KMS-11 (cell line): Measurements from ENCODE around the gene MX1.

Experiments
- H2AFZ ChIP-seq: fragments of 200-600 bp; sonication (generic); 2 replicates; pipeline ENCODE4 v1.6.1; 2016; ENCODE audit warnings: antibody characterized with exemption, mixed run types, low read depth
- H3K27ac ChIP-seq: fragments of 200-600 bp; sonication (generic); 2 replicates; pipeline ENCODE4 v1.6.1; 2016; ENCODE audit warnings: mild to moderate bottlenecking, mixed run types
- H3K27me3 ChIP-seq: fragments of 200-600 bp; sonication (generic); 2 replicates; pipeline ENCODE4 v1.6.1; 2017; ENCODE audit warnings: mild to moderate bottlenecking, low read depth, mixed run types, moderate library complexity; ENCODE audit not compliant: insufficient read depth
- H3K36me3 ChIP-seq: fragments of 200-600 bp; sonication (generic); 2 replicates; pipeline ENCODE4 v1.6.1; 2017; ENCODE audit warnings: mild to moderate bottlenecking, mixed run types; ENCODE audit not compliant: insufficient read depth
- H3K4me1 ChIP-seq: fragments of 200-600 bp; sonication (generic); 2 replicates; pipeline ENCODE4 v1.6.1; 2016; ENCODE audit warnings: mild to moderate bottlenecking, low read depth, mixed run types; ENCODE audit not compliant: poor library complexity, severe bottlenecking
- H3K4me2 ChIP-seq: fragments of 200-600 bp; sonication (generic); 2 replicates; pipeline ENCODE4 v1.7.0; 2016; ENCODE audit warnings: mild to moderate bottlenecking, mixed run types
- H3K4me3 ChIP-seq: fragments of 200-600 bp; sonication (generic); IDR thresholded peaks from 2 replicates; pipeline ENCODE4 v1.6.1; 2017; ENCODE audit warnings: low read depth, low read length, mixed read lengths; ENCODE audit not compliant: insufficient read depth
- H3K79me2 ChIP-seq: fragments of 200-600 bp; sonication (generic); 2 replicates; pipeline ENCODE4 v1.6.1; 2016; ENCODE audit warnings: low read depth, mixed run types; ENCODE audit not compliant: insufficient read depth
- H3K9ac ChIP-seq: fragments of 200-600 bp; sonication (generic); 2 replicates; pipeline ENCODE4 v1.6.1; 2016; ENCODE audit warnings: mild to moderate bottlenecking, mixed run types
- H4K20me1 ChIP-seq: fragments of 200-600 bp; sonication (generic); 2 replicates; pipeline ENCODE4 v1.6.1; 2016; ENCODE audit warnings: mild to moderate bottlenecking, mixed run types; ENCODE audit not compliant: insufficient read depth
- TF ChIP-seq, protein P1 (sequence below): fragments of 200-600 bp; sonication (generic); conservative IDR thresholded peaks from 2 replicates; pipeline ENCODE4 v1.6.1; 2017; ENCODE audit warnings: low read depth, mild to moderate bottlenecking, antibody characterized with exemption, low read length, moderate library complexity, mixed read lengths

MX1 gene

DNA sequence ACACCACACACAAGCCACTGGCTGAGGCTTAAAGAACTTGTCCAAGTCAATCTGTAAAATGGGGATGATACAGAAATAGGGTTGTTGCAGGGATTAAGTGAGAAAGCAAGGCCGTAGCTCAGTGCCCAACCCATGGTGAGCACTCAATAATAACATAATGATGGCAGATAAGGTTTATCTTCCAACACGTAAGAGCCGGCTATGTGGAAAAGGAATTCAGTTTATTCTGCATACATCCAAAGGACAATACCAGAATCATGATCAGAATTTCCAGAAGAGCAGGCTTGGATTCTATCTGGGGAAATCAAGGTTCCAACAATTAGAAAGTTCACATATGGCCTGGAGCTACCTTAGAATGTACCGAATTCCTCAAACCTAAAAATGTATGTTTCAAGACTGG lies 77.3 kb downstream of the MX1 start:
- TF ChIP-seq, protein P1, sequence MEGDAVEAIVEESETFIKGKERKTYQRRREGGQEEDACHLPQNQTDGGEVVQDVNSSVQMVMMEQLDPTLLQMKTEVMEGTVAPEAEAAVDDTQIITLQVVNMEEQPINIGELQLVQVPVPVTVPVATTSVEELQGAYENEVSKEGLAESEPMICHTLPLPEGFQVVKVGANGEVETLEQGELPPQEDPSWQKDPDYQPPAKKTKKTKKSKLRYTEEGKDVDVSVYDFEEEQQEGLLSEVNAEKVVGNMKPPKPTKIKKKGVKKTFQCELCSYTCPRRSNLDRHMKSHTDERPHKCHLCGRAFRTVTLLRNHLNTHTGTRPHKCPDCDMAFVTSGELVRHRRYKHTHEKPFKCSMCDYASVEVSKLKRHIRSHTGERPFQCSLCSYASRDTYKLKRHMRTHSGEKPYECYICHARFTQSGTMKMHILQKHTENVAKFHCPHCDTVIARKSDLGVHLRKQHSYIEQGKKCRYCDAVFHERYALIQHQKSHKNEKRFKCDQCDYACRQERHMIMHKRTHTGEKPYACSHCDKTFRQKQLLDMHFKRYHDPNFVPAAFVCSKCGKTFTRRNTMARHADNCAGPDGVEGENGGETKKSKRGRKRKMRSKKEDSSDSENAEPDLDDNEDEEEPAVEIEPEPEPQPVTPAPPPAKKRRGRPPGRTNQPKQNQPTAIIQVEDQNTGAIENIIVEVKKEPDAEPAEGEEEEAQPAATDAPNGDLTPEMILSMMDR: no peak
- H3K79me2 ChIP-seq: no peaks in the 10 kb centered on the region
- no peaks in the 10 kb centered on the region for H3K36me3 ChIP-seq
- H3K27me3 ChIP-seq: no peaks in the 10 kb centered on the region
- H4K20me1 ChIP-seq: no peaks in the 10 kb centered on the region
- no peak overlapping the region for H3K27ac ChIP-seq
- no peak overlapping the region for H3K4me2 ChIP-seq
- H2AFZ ChIP-seq: no peak overlapping the region
- no peak overlapping the region for H3K9ac ChIP-seq
- H3K4me3 ChIP-seq: no peak overlapping the region
- H3K4me1 ChIP-seq: no peaks in the 10 kb centered on the region

DNA sequence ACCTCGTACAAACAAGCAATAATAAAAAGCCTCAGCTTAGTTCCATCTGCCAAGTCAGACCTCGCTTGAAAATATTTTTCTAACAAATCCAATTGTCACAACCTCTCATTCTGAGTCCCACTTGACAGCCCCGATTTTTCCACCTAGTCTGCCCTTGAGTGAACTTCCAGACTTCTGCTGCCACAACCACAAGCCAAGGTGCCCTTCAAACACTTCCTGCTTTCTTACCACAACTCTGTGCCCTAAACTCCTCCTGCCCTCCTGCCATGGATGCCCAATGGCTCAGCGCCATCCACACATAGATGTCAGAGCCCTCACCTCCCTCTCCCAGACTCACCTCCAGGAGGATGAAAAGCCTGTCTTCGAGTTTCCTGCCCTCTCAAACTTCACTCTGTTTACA lies 78.0 kb downstream of the MX1 start:
- Histone ChIP-seq H3K27ac (no peak overlapping the region), H2AFZ (no peak overlapping the region), H3K4me2 (no peak overlapping the region), H4K20me1 (no peaks in the 10 kb centered on the region), H3K4me3 (no peak overlapping the region), H3K27me3 (no peaks in the 10 kb centered on the region), H3K4me1 (no peaks in the 10 kb centered on the region), H3K36me3 (no peaks in the 10 kb centered on the region), H3K79me2 (no peaks in the 10 kb centered on the region), H3K9ac (no peak overlapping the region)
- TF ChIP-seq, protein P1: no peak

DNA sequence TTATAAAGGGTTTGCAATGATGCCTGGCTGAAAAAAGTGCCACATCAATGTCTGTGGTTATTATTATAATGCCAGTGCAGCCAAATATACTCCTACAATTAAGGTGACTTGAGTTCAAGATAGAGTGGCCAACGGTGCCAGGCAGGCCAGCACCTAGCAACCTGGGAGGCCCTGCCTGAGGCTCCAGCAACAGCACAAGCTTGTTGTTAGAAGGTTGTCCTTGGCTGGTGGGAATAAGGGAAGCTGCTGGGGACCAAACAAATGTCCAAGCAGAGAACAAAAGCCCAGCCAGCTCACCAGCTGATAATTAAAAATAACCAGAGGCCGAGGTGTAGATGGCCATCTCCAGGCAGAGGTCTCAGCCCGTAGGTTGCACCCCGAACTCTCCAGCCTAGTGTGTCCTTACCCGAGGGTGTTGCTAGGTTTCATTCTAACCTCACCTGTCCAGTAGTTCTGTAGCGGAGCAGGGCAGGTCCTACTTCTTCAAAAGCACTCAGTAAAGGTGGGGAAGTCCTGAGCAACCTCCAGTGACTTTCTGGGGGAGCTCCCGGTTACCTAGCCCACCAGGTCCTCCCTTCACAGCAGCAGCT lies 80.1 kb downstream of the MX1 start:
- TF ChIP-seq, protein P1: no peak
- Histone ChIP-seq H3K4me1 (no peaks in the 10 kb centered on the region), H3K79me2 (no peaks in the 10 kb centered on the region), H2AFZ (no peak overlapping the region), H3K27me3 (no peaks in the 10 kb centered on the region), H3K4me3 (no peak overlapping the region), H3K27ac (no peak overlapping the region), H3K4me2 (no peak overlapping the region), H4K20me1 (no peaks in the 10 kb centered on the region), H3K9ac (no peak overlapping the region), H3K36me3 (no peaks in the 10 kb centered on the region)

DNA sequence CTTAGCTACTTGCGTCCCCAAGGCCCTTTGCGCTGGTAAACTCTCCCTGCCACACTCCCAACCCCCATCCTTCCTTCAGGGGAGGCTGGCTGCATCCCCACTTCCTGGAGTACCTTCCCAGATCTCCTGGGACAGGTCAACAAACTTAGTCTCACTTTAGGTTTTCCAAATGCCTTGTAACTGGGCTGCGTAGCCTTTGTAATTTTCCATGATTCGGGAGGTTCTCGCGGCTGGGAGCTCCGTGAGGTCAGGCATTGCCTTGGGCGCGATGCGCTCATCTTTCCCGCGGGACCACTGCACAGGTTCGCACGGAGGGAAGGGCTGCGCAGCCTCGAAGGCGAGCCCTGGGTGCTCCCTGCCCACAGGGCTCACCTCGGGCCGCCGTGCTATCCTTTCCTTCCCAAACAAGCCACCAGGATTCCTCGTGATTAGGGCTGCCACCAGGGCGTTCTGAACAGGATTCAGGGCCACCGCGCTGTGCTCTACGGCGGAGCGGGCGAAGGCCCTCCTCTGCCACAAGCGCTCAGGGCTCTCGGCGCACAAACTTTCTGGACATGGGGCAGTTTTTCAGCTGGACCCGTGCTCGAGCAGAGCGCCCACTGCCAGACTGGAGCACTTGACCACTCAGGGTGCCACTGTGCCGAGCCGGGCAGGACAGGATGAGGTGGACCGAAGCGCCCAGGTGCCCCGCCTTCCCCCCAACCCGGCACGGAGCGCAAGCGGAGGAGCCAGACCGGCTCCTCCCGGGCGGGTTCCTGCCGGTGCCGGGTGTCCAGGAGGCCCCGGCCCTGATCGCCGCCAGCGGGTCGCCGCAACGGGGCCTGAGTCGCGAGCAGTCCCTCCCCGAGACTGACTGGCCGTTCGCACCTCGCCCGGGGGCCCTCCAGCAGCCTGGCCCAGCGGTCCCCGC lies 80.8 kb downstream of the MX1 start:
- H3K79me2 ChIP-seq: no peaks in the 10 kb centered on the region
- H3K27ac ChIP-seq: no peak overlapping the region
- no peaks in the 10 kb centered on the region for H4K20me1 ChIP-seq
- no peaks in the 10 kb centered on the region for H3K36me3 ChIP-seq
- no peaks in the 10 kb centered on the region for H3K4me1 ChIP-seq
- no peak overlapping the region for H2AFZ ChIP-seq
- no peak overlapping the region for H3K4me2 ChIP-seq
- H3K27me3 ChIP-seq: no peaks in the 10 kb centered on the region
- TF ChIP-seq, protein P1: no peak
- H3K4me3 ChIP-seq: no peak overlapping the region
- no peak overlapping the region for H3K9ac ChIP-seq
